ENCODE data around the gene GRM7.

- no peak for TF ChIP-seq CTCF (conservative IDR thresholded peaks at IDR 0.05; ENCODE audit: low read depth, low read length)
- no peak for TF ChIP-seq POLR2A (IDR thresholded peaks at IDR 0.05; ENCODE audit: low read depth, low read length)
- TF ChIP-seq FOS (IDR thresholded peaks at IDR 0.05; ENCODE audit: low read depth, low read length), result no peak
- TF ChIP-seq NFE2L2 (IDR thresholded peaks at IDR 0.05; ENCODE audit: low read depth, low read length), result no peak
These were observed 600.4 kb downstream of the GRM7 start for GRCh38 chr3:7461202-7461825.

All from IMR-90 (cell line).